GM12891 (cell line): ENCODE measurements around the gene KRT222.

ENCODE experiments used
- DNase-seq: peaks from one replicate; pipeline ENCODE4 v3.0.0; 2011; ENCODE audit warnings: low spot score; ENCODE audit not compliant: insufficient read length
- FAIRE-seq: peaks from 2 replicates; lab custom pipeline; 2011; peaks lifted over from hg19 to GRCh38; lab: Jason Lieb, UNC
- PAX5 ChIP-seq: IDR thresholded peaks from 2 replicates; pipeline ENCODE4 v1.6.1; 2011; ENCODE audit warnings: low read length, moderate library complexity, mild to moderate bottlenecking; ENCODE audit not compliant: insufficient read depth, severe bottlenecking
- POLR2A ChIP-seq: IDR thresholded peaks from 2 replicates; pipeline ENCODE4 v1.6.1; 2011; ENCODE audit warnings: low read depth, low read length, control low read depth
- POLR2AphosphoS5 ChIP-seq: IDR thresholded peaks from 2 replicates; pipeline ENCODE4 v1.6.1; 2011; ENCODE audit warnings: low read depth, low read length, control low read depth
- POU2F2 ChIP-seq: IDR thresholded peaks from 2 replicates; pipeline ENCODE4 v1.6.1; 2011; ENCODE audit warnings: low read depth, mild to moderate bottlenecking, control low read depth, low read length, moderate library complexity
- SPI1 ChIP-seq: IDR thresholded peaks from 2 replicates; pipeline ENCODE4 v1.6.1; 2011; ENCODE audit warnings: low read depth, low read length, control low read depth
- TAF1 ChIP-seq: IDR thresholded peaks from 2 replicates; pipeline ENCODE4 v1.6.1; 2011; ENCODE audit warnings: low read depth, low read length, control low read depth

KRT222 gene

DNA sequence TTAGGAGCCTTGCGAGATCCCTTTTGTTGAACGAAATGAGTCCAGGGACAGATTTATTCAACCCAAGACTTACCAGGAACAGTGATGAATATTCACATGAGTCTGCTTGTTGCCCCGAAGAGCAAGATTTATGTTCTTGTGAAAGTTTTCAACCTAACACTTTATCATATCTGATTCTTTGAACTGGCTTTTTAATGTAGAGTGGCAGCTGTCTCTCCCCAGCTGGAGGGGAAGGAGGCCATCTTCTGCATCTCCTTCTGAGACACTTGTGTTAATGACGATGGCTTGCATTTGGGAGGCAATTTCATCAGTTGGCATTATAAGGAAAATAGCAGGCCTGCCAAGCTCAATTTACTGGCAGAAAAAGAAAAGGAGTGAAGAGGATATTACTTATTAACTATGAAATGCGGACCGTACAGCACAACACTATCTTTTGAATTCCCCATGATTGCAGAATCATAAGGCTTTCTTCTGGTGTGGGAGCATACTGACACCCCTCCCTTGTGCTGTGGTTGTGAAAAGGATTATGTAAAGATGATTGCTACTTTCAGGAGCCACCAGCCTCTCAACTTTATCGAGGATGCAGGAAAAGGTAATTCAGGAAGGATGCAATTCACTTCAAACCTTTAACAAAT is 53.0 kb downstream of the KRT222 start:
- FAIRE-seq (no peak), DNase-seq (no peak)
- TF ChIP-seq POLR2A (no peak), POLR2AphosphoS5 (no peak), POU2F2 (no peak), TAF1 (no peak), PAX5 (no peak), SPI1 (no peak)

DNA sequence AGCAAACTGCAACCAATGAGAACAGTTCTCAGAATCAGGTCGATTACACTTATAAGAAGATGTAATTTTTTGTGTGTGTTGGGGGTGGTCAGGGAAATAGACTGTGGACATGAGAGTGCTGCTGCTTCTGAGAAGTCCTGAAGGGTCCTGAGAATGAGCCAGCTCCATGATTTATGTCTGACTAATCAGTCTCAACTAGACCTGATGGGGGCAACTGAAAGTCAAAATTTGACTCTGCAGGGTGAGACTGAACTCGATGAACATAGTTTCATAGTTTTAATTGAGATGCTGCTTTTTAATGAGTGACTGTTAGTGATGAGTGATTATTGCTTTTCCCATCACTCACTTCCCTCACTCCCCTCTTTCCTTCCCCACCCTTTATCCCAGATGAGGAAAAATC is 54.6 kb downstream of the KRT222 start:
- TF ChIP-seq TAF1, result no peak
- DNase-seq (no peak), FAIRE-seq (peak; percentile 31)

DNA sequence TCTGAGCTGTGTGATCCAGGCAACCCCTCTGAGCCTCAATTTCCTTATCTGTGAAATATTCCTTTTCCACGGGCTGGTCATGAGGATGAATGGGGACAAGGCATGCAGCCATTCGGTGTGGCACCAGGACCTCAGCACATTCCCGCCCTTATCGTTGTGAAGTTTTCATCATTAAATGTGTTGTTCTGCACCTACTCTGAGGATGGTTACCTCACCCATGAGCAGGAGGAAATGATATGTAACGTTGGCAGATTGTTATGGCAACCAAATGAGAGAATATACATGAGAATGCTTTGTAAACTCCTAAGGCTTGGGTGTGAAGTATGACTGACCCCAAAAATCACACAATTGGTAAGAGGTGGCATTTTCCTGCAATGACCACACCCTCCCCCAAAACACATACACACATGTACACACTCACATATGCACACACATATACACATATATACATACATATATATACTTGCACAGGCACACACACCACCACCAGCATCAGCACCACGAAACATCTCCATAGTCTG is 56.9 kb downstream of the KRT222 start:
- FAIRE-seq (no peak), DNase-seq (no peak)
- TF ChIP-seq TAF1 (no peak), PAX5 (no peak), POLR2A (no peak), SPI1 (no peak), POU2F2 (no peak), POLR2AphosphoS5 (no peak)

DNA sequence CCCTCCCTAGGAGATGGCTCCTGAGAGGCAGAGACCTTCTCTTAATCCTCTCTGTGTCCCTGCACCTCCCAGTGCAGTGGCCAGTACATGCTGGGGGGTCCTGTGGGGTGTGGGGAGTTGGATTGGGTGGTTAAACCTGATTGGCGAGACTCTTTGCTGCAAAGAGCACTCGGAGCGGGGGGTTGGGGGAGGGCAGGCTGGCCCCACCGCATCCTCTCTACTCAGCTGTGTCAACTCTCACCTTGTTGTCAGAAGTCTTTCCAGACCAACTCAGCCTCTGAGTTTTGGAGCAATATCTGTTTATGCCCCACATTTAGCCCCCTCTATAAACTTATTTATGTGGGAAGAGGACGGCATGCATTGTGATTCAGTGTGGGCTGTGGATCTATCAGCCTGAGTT is 57.3 kb downstream of the KRT222 start:
- DNase-seq (no peak), FAIRE-seq (no peak)
- no peak for TF ChIP-seq PAX5
- no peak for TF ChIP-seq SPI1
- TF ChIP-seq POU2F2, result no peak
- no peak for TF ChIP-seq POLR2AphosphoS5
- TF ChIP-seq POLR2A, result no peak
- no peak for TF ChIP-seq TAF1

DNA sequence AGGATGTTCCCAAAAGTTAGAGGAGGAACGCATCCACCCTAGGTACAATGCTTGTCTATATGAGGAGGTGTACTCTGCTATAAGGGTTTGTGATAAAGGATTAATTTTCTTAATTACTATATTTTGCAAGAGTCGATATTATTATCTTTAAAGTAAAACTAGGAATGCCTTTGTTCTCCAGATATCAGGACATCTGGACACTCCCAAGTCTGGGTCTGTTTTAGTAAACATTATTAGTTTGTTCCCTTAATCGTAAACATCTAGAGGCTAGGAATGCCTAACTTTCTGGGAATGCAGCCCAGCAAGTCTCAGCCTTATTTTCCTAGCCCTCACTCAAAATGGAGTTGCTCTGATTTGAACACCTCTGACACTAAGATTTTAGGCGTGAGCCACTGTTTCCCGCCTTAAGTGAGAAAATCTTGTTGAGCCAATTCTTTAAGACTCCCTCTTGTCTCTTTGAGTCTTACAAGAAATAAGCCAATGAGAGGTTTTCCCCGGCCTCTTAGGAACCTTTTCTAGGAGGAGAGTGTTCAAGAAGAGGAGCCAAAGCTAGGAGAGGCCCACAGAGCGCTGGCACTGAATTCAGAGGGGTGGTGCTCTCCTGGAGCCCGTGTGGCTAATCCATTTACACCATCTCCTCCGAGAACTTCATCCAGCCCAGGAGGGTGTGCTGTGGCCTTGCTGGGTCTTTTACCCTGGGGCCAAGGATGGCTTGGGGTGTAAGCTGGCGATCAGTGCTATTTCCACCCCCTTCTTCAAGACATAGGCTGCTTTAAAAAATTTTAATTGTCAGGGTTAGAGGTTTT is 58.2 kb downstream of the KRT222 start:
- DNase-seq (no peak), FAIRE-seq (no peak)
- no peak for TF ChIP-seq SPI1
- no peak for TF ChIP-seq POLR2A
- no peak for TF ChIP-seq POLR2AphosphoS5
- TF ChIP-seq PAX5, result no peak
- TF ChIP-seq POU2F2, result no peak
- TF ChIP-seq TAF1, result no peak

DNA sequence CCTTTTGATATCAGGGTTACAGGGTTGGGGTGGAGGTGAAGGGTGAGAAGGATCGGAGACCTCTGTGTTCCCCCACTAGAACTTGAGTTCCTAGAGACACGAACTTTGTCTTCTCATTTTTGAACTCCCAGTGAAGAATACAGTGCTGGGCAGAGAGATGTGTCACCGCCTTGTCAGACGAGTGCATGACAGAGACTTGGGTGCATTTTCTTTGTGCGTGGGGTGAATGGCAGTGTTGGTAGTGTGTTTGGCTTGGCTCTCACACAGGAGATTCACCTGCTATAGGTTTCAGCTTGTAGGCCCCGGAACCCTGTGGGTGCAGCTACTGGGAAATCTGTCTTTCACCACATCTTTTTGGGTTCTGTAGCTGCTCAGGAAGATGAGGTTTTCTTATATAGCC is 59.7 kb downstream of the KRT222 start:
- DNase-seq (no peak), FAIRE-seq (no peak)
- TF ChIP-seq SPI1 (no peak), POLR2AphosphoS5 (no peak), TAF1 (no peak)
